Liver (tissue), 9 donors: Measurements from ENCODE around the gene PRR5L. TPM values are rescaled to one million over a fixed set of nuclear protein-coding genes. Genes with fewer than 3 reads are reported as not detected.

ENCODE experiments used
- DNase-seq: peaks from one replicate; pipeline ENCODE4 v3.0.0-alpha.2; 2017; ENCODE audit warnings: low spot score
- H3K27ac ChIP-seq, 2 donors: one replicate each; pipeline ENCODE4 v1.7.0; 2013; ENCODE audit warnings: inconsistent platforms in 2 of 2, low read length in 2 of 2, control low read depth in 1 of 2, low read depth in 1 of 2, mild to moderate bottlenecking in 1 of 2
- H3K27me3 ChIP-seq, 4 donors: one replicate each; pipeline versions ENCODE4 v1.6.1 to v1.7.0; 2013; ENCODE audit warnings: low read length in 3 of 4, inconsistent platforms in 1 of 4, mild to moderate bottlenecking in 1 of 4, moderate library complexity in 1 of 4; ENCODE audit not compliant: control insufficient read depth in 4 of 4, insufficient read depth in 4 of 4
- H3K36me3 ChIP-seq, 4 donors: one replicate each; pipeline versions ENCODE4 v1.6.1 to v1.7.0; 2013; ENCODE audit warnings: low read length in 3 of 4, mild to moderate bottlenecking in 3 of 4, low read depth in 1 of 4, moderate library complexity in 1 of 4; ENCODE audit not compliant: control insufficient read depth in 4 of 4, insufficient read depth in 3 of 4
- H3K4me1 ChIP-seq, 4 donors: one replicate each; pipeline versions ENCODE4 v1.6.1 to v1.7.0; 2013; ENCODE audit warnings: low read length in 3 of 4, mild to moderate bottlenecking in 3 of 4, moderate library complexity in 1 of 4; ENCODE audit not compliant: control insufficient read depth in 4 of 4, insufficient read depth in 4 of 4
- H3K4me3 ChIP-seq, 3 donors: one replicate each; pipeline versions ENCODE4 v1.6.1 to v1.7.0; 2013; ENCODE audit warnings: low read length in 3 of 3, control low read depth in 1 of 3, low read depth in 1 of 3, mild to moderate bottlenecking in 1 of 3
- H3K9ac ChIP-seq, 2 donors: one replicate each; pipeline ENCODE4 v1.7.0; 2013; ENCODE audit warnings: low read length in 2 of 2, mild to moderate bottlenecking in 2 of 2, moderate library complexity in 2 of 2, control low read depth in 1 of 2, low read depth in 1 of 2
- H3K9me3 ChIP-seq, 4 donors: one replicate each; pipeline versions ENCODE4 v1.6.1 to v1.7.0; 2013; ENCODE audit warnings: low read length in 3 of 4; ENCODE audit not compliant: control insufficient read depth in 4 of 4
- ATF3 ChIP-seq: IDR thresholded peaks from 2 replicates; pipeline ENCODE4 v1.6.1; 2016; ENCODE audit warnings: antibody characterized with exemption
- CTCF ChIP-seq: fragments of 150-350 bp; IDR thresholded peaks from 2 replicates; pipeline ENCODE4 v1.5.1; 2017; ENCODE audit warnings: improper control_type of control experiment, low read depth, low read length; ENCODE audit not compliant: missing input control
- EGR1 ChIP-seq, 2 donors: IDR thresholded peaks; 2 replicates each; pipeline ENCODE4 v1.6.1; 2016 to 2018; ENCODE audit warnings: antibody characterized with exemption in 2 of 2, low read depth in 2 of 2
- FOXA1 ChIP-seq: IDR thresholded peaks from 2 replicates; pipeline ENCODE4 v1.6.1; 2016; ENCODE audit warnings: antibody characterized with exemption
- FOXA2 ChIP-seq: IDR thresholded peaks from 2 replicates; pipeline ENCODE4 v1.6.1; 2016; ENCODE audit warnings: antibody characterized with exemption
- GABPA ChIP-seq, 2 donors: IDR thresholded peaks in 1 of 2; conservative IDR thresholded peaks in 1 of 2; 2 replicates each; pipeline ENCODE4 v1.6.1; 2016; ENCODE audit warnings: antibody characterized with exemption in 2 of 2, mild to moderate bottlenecking in 1 of 2, moderate library complexity in 1 of 2
- HNF4A ChIP-seq, 2 donors: conservative IDR thresholded peaks; 2 replicates each; pipeline ENCODE4 v1.6.1; 2016; ENCODE audit warnings: antibody characterized with exemption in 2 of 2, mild to moderate bottlenecking in 2 of 2
- HNF4G ChIP-seq: IDR thresholded peaks from 2 replicates; pipeline ENCODE4 v1.6.1; 2016; ENCODE audit warnings: antibody characterized with exemption
- JUND ChIP-seq, 2 donors: IDR thresholded peaks; 2 replicates each; pipeline ENCODE4 v1.6.1; 2016; ENCODE audit warnings: antibody characterized with exemption in 2 of 2
- MAX ChIP-seq: IDR thresholded peaks from 2 replicates; pipeline ENCODE4 v1.6.1; 2016; ENCODE audit warnings: antibody characterized with exemption
- NR2F2 ChIP-seq: IDR thresholded peaks from 2 replicates; pipeline ENCODE4 v1.6.1; 2016; ENCODE audit warnings: antibody characterized with exemption
- RAD21 ChIP-seq, 2 donors: IDR thresholded peaks; 2 replicates each; pipeline ENCODE4 v1.6.1; 2016; ENCODE audit warnings: antibody characterized with exemption in 2 of 2, mild to moderate bottlenecking in 2 of 2
- REST ChIP-seq: IDR thresholded peaks from 2 replicates; pipeline ENCODE4 v1.6.1; 2016; ENCODE audit warnings: antibody characterized with exemption, mild to moderate bottlenecking
- RXRA ChIP-seq, 2 donors: IDR thresholded peaks; 2 replicates each; pipeline ENCODE4 v1.6.1; 2017 to 2018; ENCODE audit warnings: antibody characterized with exemption in 2 of 2, mild to moderate bottlenecking in 1 of 2
- SP1 ChIP-seq: IDR thresholded peaks from 2 replicates; pipeline ENCODE4 v1.6.1; 2018; ENCODE audit warnings: antibody characterized with exemption, mild to moderate bottlenecking
- TAF1 ChIP-seq: conservative IDR thresholded peaks from 2 replicates; pipeline ENCODE4 v1.6.1; 2016; ENCODE audit warnings: antibody characterized with exemption, mild to moderate bottlenecking
- YY1 ChIP-seq: IDR thresholded peaks from 2 replicates; pipeline ENCODE4 v1.6.1; 2016; ENCODE audit warnings: antibody characterized with exemption, mild to moderate bottlenecking
- ZBTB33 ChIP-seq: IDR thresholded peaks from 2 replicates; pipeline ENCODE4 v1.6.1; 2016; ENCODE audit warnings: antibody characterized with exemption
- WGBS: extraction: QIAGEN DNeasy Blood & Tissue Kit; methylation state at CpG from one replicate; pipeline ENCODE4 v1.1.7; 2013; 5-methylcytosine and 5-hydroxymethylcytosine counted together
- polyA plus RNA-seq, 2 donors: library from polyadenylated mRNA; stranded (reverse) in 1 of 2; unstranded in 1 of 2; fragments of 200-250 nt in 1 of 2; fragments of >200 nt in 1 of 2; fragmentation: Nextera tagmentation in 1 of 2; extraction: Ambion mirVana in 1 of 2; gene quantifications; one replicate each; pipeline versions ENCODE4 v1.2.1 to v1.2.3, GENCODE V29; 2013 to 2015
- total RNA-seq, 2 donors: library from RNA; depleted of rRNA; stranded (reverse); fragments of >200 nt; gene quantifications; one replicate each; pipeline ENCODE4 v1.2.3, GENCODE V29; 2014
- donor health status: healthy.
- donor health status: healthy.
- donor health status: healthy.
- donor health status: healthy.
- donor health status: healthy.

The PRR5L gene
- total and polyA plus RNA-seq, 4 donors = 1.2 to 8.5 (median 4.5) TPM

GRCh38 chr11:36296884-36297543 lies 926 bp downstream of the PRR5L start:
- WGBS = 72% methylated on average over 8 of the region's 8 CpGs
- Histone ChIP-seq H3K4me3 (no peak overlapping the region), H3K27me3 (no peaks in the 10 kb centered on the region), H3K27ac (no peak overlapping the region), H3K9ac (no peak overlapping the region), H3K4me1 (peaks cover 0 to 4% (median 0%) of the 10 kb centered on the region in 4 donors), H3K36me3 (no peaks in the 10 kb centered on the region), H3K9me3 (no peaks in the 10 kb centered on the region)
- no peak for DNase-seq
- TF ChIP-seq JUND (IDR thresholded peaks at IDR 0.05) = no peak
- TF ChIP-seq MAX = no peak
- TF ChIP-seq TAF1 = no peak
- no peak for TF ChIP-seq EGR1 (IDR thresholded peaks at IDR 0.05; ENCODE audit: low read depth in 2 of 2)
- no peak for TF ChIP-seq RXRA (IDR thresholded peaks at IDR 0.05)
- no peak for TF ChIP-seq SP1
- TF ChIP-seq ATF3 = no peak
- no peak for TF ChIP-seq HNF4G
- TF ChIP-seq REST = no peak

- Histone ChIP-seq H3K4me3 (no peak overlapping the region), H3K9me3 (no peaks in the 10 kb centered on the region), H3K36me3 (no peaks in the 10 kb centered on the region), H3K27me3 (no peaks in the 10 kb centered on the region), H3K4me1 (peaks cover 0 to 4% (median 0%) of the 10 kb centered on the region in 4 donors), H3K27ac (no peak overlapping the region), H3K9ac (no peak overlapping the region)
- no peak for DNase-seq
- no peak for TF ChIP-seq GABPA (IDR thresholded peaks at IDR 0.05 in 1 of 2, conservative IDR thresholded peaks at IDR 0.05 in 1 of 2)
- no peak for TF ChIP-seq FOXA1
- TF ChIP-seq TAF1 = no peak
- no peak for TF ChIP-seq RAD21 (IDR thresholded peaks at IDR 0.05)
- no peak for TF ChIP-seq NR2F2
- no peak for TF ChIP-seq CTCF
- TF ChIP-seq SP1 = no peak
- TF ChIP-seq YY1 = no peak
- TF ChIP-seq JUND (IDR thresholded peaks at IDR 0.05) = no peak
- TF ChIP-seq HNF4G = no peak
- TF ChIP-seq ZBTB33 = no peak
- no peak for TF ChIP-seq FOXA2
- no peak for TF ChIP-seq HNF4A (conservative IDR thresholded peaks at IDR 0.05)
- TF ChIP-seq MAX = no peak
- 23% methylated on average over 3 of the region's 3 CpGs for WGBS
Measured at GRCh38 chr11:36300650-36301049, 4.6 kb downstream of the PRR5L start.
